CD14-positive monocyte (primary cell): ENCODE measurements around the gene CENPT. TPM values are rescaled to one million over a fixed set of nuclear protein-coding genes. Genes with fewer than 3 reads are reported as not detected.

Experiments used
- DNase-seq, 3 donors: peaks; one replicate each; pipeline ENCODE4 v3.0.0-alpha.2; 2011 to 2022
- H2AFZ ChIP-seq: 2 replicates; pipeline ENCODE4 v1.6.0; 2012; ENCODE audit warnings: mild to moderate bottlenecking, low read depth, low read length, inconsistent platforms; ENCODE audit not compliant: insufficient read depth, poor library complexity, severe bottlenecking
- H3K27ac ChIP-seq, 2 donors: 1 replicate in 1 of 2; 2 replicates in 1 of 2; pipeline ENCODE4 v1.5.1; 2012 to 2013; ENCODE audit warnings: low read length in 2 of 2, control low read depth in 1 of 2, inconsistent platforms in 1 of 2, low read depth in 1 of 2, mild to moderate bottlenecking in 1 of 2
- H3K27me3 ChIP-seq, 2 donors: one replicate each; pipeline versions ENCODE4 v1.6.0 to v1.6.1; 2011 to 2013; ENCODE audit warnings: low read length in 2 of 2; ENCODE audit not compliant: control insufficient read depth in 2 of 2, insufficient read depth in 2 of 2
- H3K36me3 ChIP-seq, 2 donors: replicated peaks in 1 of 2; 1 replicate in 1 of 2; 2 replicates in 1 of 2; pipeline versions ENCODE4 v1.5.1 to v1.6.1; 2012 to 2013; ENCODE audit warnings: low read length in 2 of 2, control low read depth in 1 of 2, inconsistent platforms in 1 of 2, mild to moderate bottlenecking in 1 of 2; ENCODE audit not compliant: insufficient read depth in 2 of 2, control insufficient read depth in 1 of 2
- H3K4me1 ChIP-seq, 2 donors: 1 replicate in 1 of 2; 2 replicates in 1 of 2; pipeline versions ENCODE4 v1.5.1 to v1.6.1; 2012 to 2013; ENCODE audit warnings: low read length in 2 of 2, control low read depth in 1 of 2, inconsistent platforms in 1 of 2, mild to moderate bottlenecking in 1 of 2, moderate library complexity in 1 of 2; ENCODE audit not compliant: insufficient read depth in 2 of 2, control insufficient read depth in 1 of 2
- H3K4me2 ChIP-seq: replicated peaks from 2 replicates; pipeline ENCODE3; 2012; ENCODE audit warnings: low read length, moderate library complexity, mild to moderate bottlenecking; ENCODE audit not compliant: poor library complexity, severe bottlenecking; ENCODE audit errors: extremely low read depth
- H3K4me3 ChIP-seq, 3 experiments: fragments of 200-600 bp in 1 of 3; sonication (generic) in 1 of 3; replicated peaks in 1 of 3; 1 replicate in 2 of 3; 2 replicates in 1 of 3; pipeline ENCODE4 v1.5.1; 2011 to 2013; ENCODE audit warnings: low read length in 3 of 3, mild to moderate bottlenecking in 3 of 3, control low read depth in 2 of 3, low read depth in 2 of 3, inconsistent platforms in 1 of 3, moderate library complexity in 1 of 3
- H3K79me2 ChIP-seq: 2 replicates; pipeline ENCODE4 v1.6.0; 2012; ENCODE audit warnings: mild to moderate bottlenecking, control low read depth, inconsistent platforms, low read length, moderate library complexity; ENCODE audit not compliant: insufficient read depth
- H3K9ac ChIP-seq: 2 replicates; pipeline ENCODE4 v1.6.0; 2017; ENCODE audit warnings: low read length, mild to moderate bottlenecking; ENCODE audit not compliant: insufficient read depth, poor library complexity, severe bottlenecking
- H3K9me3 ChIP-seq, 2 donors: replicated peaks in 1 of 2; 1 replicate in 1 of 2; 2 replicates in 1 of 2; pipeline versions ENCODE4 v1.5.1 to v1.6.1; 2012 to 2013; ENCODE audit warnings: low read length in 2 of 2, control low read depth in 1 of 2; ENCODE audit not compliant: control insufficient read depth in 1 of 2, insufficient read depth in 1 of 2
- H4K20me1 ChIP-seq: 2 replicates; pipeline ENCODE4 v1.6.0; 2012; ENCODE audit warnings: mild to moderate bottlenecking, low read length, control low read depth, moderate library complexity; ENCODE audit not compliant: insufficient read depth
- H3K27ac Mint-ChIP-seq, 7 donors: one replicate each; pipeline ENCODE4 v1.8.0; 2020; ENCODE audit warnings: mild to moderate bottlenecking in 7 of 7, mixed read lengths in 7 of 7, moderate library complexity in 6 of 7, inconsistent platforms in 2 of 7
- H3K27me3 Mint-ChIP-seq, 3 donors: one replicate each; pipeline ENCODE4 v1.8.0; 2021 to 2022; ENCODE audit warnings: low read depth in 3 of 3, mild to moderate bottlenecking in 3 of 3, mixed read lengths in 3 of 3, moderate library complexity in 3 of 3, inconsistent platforms in 1 of 3
- H3K36me3 Mint-ChIP-seq, 2 donors: one replicate each; pipeline ENCODE4 v1.8.0; 2020; ENCODE audit warnings: mixed read lengths in 2 of 2, inconsistent platforms in 1 of 2, mild to moderate bottlenecking in 1 of 2
- H3K4me1 Mint-ChIP-seq: one replicate; pipeline ENCODE4 v1.8.0; 2020; ENCODE audit warnings: mild to moderate bottlenecking, mixed read lengths
- H3K4me3 Mint-ChIP-seq, 2 donors: one replicate each; pipeline ENCODE4 v1.8.0; 2020; ENCODE audit warnings: mild to moderate bottlenecking in 2 of 2, mixed read lengths in 2 of 2, moderate library complexity in 1 of 2
- H3K9me3 Mint-ChIP-seq, 7 donors: one replicate each; pipeline ENCODE4 v1.8.0; 2020 to 2022; ENCODE audit warnings: mixed read lengths in 7 of 7, mild to moderate bottlenecking in 6 of 7, moderate library complexity in 6 of 7, inconsistent platforms in 2 of 7
- CTCF ChIP-seq: fragments of 200-600 bp; IDR thresholded peaks from one replicate; pipeline ENCODE4 v1.8.0; 2022; ENCODE audit warnings: antibody characterized with exemption, mild to moderate bottlenecking
- WGBS: methylation state at CpG from one replicate; pipeline ENCODE4 v1.1.5; 2013; ENCODE audit warnings: missing lambda C conversion rate; ENCODE audit not compliant: insufficient coverage; 5-methylcytosine and 5-hydroxymethylcytosine counted together
- intact Hi-C, 2 donors: fragments of 100-400 bp; cut with micrococcal nuclease; formaldehyde crosslinking; loops; one replicate each; pipeline versions ENCODE4 v1.15.0 to v1.15.1; 2023
- polyA plus RNA-seq, 3 donors: library from polyadenylated mRNA; depleted of rRNA in 1 of 3; unstranded in 2 of 3; stranded (reverse) in 1 of 3; fragments of 300-500 nt in 2 of 3; fragments of >200 nt in 1 of 3; fragmentation: Illumina TruSeq in 2 of 3; gene quantifications; 1 replicate in 2 of 3; 2 replicates in 1 of 3; pipeline ENCODE4 v1.2.3, GENCODE V29; 2012 to 2021

The CENPT gene
- polyA plus RNA-seq, 3 donors: 8.3 to 120 (median 12.4) TPM

- H3K4me1 ChIP-seq: peaks cover 6 to 8% of the 10 kb centered on the region in 2 donors
- H4K20me1 ChIP-seq: peaks cover 3% of the 10 kb centered on the region
- TF ChIP-seq CTCF: no peak
- Mint-ChIP-seq H3K4me1 (peaks cover 6% of the 10 kb centered on the region), H3K36me3 (peaks cover 17 to 43% of the 10 kb centered on the region in 2 donors), H3K4me3 (no peak overlapping the region), H3K27ac (peak overlapping the region in 1 of 7 donors; percentile 41), H3K27me3 (peaks cover 0 to 2% (median 2%) of the 10 kb centered on the region in 3 donors), H3K9me3 (no peaks in the 10 kb centered on the region)
- no peak overlapping the region for H3K4me3 ChIP-seq
- no peak overlapping the region for H2AFZ ChIP-seq
- H3K79me2 ChIP-seq: peaks cover 2% of the 10 kb centered on the region
- H3K36me3 ChIP-seq: peaks cover 31 to 39% of the 10 kb centered on the region in 2 donors
- no peak for DNase-seq
- H3K9ac ChIP-seq: no peak overlapping the region
- 100% methylated on average over 1 of the region's 3 CpGs for WGBS
- H3K4me2 ChIP-seq: no peak overlapping the region
- H3K27ac ChIP-seq: no peak overlapping the region
- intact Hi-C loops: loop anchor here (5.0 to 10.0 kb wide), 2 partner anchors 164 to 346 kb away; partner anchors contain the start of gene ESRP2 (in 1 of the 2)
- no peaks in the 10 kb centered on the region for H3K9me3 ChIP-seq
- no peaks in the 10 kb centered on the region for H3K27me3 ChIP-seq
Observed at GRCh38 chr16:67888331-67888730, 40.8 kb upstream of the CENPT start.

- peak overlapping the region in 1 of 7 donors; percentile 68 for H3K27ac Mint-ChIP-seq
- TF ChIP-seq CTCF: no peak
- intact Hi-C loops: loop anchor here (5.0 to 10.0 kb wide), 2 partner anchors 166 to 348 kb away; partner anchors contain the start of gene ESRP2 (in 1 of the 2)
- peaks cover 36 to 62% of the 10 kb centered on the region in 2 donors for H3K36me3 Mint-ChIP-seq
- H3K27me3 Mint-ChIP-seq: peaks cover 0 to 2% (median 2%) of the 10 kb centered on the region in 3 donors
- DNase-seq: no peak
- no peaks in the 10 kb centered on the region for H3K27me3 ChIP-seq
- no peak overlapping the region for H3K27ac ChIP-seq
- no peak overlapping the region for H3K4me3 ChIP-seq
- H3K36me3 ChIP-seq: peaks cover 50 to 58% of the 10 kb centered on the region in 2 donors
- no peaks in the 10 kb centered on the region for H3K9me3 Mint-ChIP-seq
- no peaks in the 10 kb centered on the region for H3K4me1 Mint-ChIP-seq
- H3K4me3 Mint-ChIP-seq: no peak overlapping the region
- H3K9me3 ChIP-seq: no peaks in the 10 kb centered on the region
- H2AFZ ChIP-seq: no peak overlapping the region
- H3K9ac ChIP-seq: no peak overlapping the region
- 93% methylated on average over 4 of the region's 5 CpGs for WGBS
- no peaks in the 10 kb centered on the region for H3K4me1 ChIP-seq
- H4K20me1 ChIP-seq: peaks cover 3% of the 10 kb centered on the region
- H3K79me2 ChIP-seq: no peaks in the 10 kb centered on the region
- H3K4me2 ChIP-seq: no peak overlapping the region
Observed at GRCh38 chr16:67886387-67886786, 38.9 kb upstream of the CENPT start.
